Measurements from ENCODE around the gene TMPRSS4. TPM values are rescaled to one million over a fixed set of nuclear protein-coding genes. Genes with fewer than 3 reads are reported as not detected.

TMPRSS4 gene
- total RNA-seq, 1 donor from 2014 or later, result not detected

DNA sequence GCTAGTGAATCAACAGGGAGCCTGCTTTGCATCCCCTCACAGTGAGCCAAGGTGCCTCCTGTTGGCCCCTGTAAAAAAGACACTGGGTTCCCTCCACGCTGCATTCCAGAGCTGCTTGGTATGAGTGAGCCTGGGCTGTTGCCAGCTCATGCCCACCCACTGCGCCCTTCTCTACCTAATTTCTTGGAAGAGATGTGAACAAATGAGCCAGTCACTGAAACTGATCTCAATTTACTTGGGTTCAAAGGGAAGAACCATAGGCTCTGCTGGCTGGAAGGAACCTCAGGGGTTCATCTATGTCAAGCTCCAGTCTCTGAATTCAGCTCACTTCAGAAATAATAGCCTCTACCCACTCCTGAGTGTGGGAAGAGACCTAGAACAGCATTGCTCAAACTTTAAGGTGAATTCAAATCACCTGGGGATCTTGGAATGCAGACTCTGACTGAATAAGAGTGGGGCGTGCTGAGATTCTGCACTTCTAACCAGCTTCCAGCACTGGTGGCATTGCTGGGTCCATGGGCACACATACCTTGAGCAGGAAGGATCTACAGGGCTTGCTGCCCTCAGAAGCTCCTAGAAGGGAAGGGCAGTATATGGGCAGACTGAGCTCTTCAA is 5.4 kb upstream of the TMPRSS4 start:
- TF ChIP-seq, protein P1, sequence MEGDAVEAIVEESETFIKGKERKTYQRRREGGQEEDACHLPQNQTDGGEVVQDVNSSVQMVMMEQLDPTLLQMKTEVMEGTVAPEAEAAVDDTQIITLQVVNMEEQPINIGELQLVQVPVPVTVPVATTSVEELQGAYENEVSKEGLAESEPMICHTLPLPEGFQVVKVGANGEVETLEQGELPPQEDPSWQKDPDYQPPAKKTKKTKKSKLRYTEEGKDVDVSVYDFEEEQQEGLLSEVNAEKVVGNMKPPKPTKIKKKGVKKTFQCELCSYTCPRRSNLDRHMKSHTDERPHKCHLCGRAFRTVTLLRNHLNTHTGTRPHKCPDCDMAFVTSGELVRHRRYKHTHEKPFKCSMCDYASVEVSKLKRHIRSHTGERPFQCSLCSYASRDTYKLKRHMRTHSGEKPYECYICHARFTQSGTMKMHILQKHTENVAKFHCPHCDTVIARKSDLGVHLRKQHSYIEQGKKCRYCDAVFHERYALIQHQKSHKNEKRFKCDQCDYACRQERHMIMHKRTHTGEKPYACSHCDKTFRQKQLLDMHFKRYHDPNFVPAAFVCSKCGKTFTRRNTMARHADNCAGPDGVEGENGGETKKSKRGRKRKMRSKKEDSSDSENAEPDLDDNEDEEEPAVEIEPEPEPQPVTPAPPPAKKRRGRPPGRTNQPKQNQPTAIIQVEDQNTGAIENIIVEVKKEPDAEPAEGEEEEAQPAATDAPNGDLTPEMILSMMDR (IDR thresholded peaks at IDR 0.05), result no peak
- no peak for DNase-seq (ENCODE audit: low spot score in 2 of 2)
- Histone ChIP-seq H3K4me1 (no peaks in the 10 kb centered on the region), H3K27me3 (no peaks in the 10 kb centered on the region), H3K9me3 (no peaks in the 10 kb centered on the region), H3K27ac (no peak overlapping the region), H3K36me3 (no peaks in the 10 kb centered on the region), H3K4me3 (no peak overlapping the region)
- intact Hi-C loops (cut with DNase I), result no loop called here

DNA sequence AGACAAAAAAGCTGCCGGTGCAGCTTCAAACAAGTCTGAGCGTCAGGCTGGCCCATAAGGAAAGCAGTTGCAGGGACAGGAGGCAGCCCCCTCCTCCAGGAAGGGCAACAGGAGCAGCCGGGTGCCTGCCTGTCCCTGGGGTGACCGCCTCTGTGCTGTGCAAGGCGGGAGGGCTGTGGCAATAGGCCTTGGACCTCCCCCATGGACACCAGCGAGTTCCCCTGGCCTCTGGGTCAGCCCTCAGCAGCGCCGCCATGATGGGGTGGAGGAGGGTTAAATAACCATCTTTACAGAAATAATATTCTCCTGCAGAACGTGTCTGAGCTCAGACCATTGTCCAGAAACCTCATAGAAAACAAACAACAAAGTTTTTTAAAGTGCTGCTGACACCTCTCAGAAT is 3.3 kb upstream of the TMPRSS4 start:
- no peak for DNase-seq (ENCODE audit: low spot score in 2 of 2)
- intact Hi-C loops (cut with DNase I), result no loop called here
- TF ChIP-seq, protein P1 (IDR thresholded peaks at IDR 0.05), result no peak

DNA sequence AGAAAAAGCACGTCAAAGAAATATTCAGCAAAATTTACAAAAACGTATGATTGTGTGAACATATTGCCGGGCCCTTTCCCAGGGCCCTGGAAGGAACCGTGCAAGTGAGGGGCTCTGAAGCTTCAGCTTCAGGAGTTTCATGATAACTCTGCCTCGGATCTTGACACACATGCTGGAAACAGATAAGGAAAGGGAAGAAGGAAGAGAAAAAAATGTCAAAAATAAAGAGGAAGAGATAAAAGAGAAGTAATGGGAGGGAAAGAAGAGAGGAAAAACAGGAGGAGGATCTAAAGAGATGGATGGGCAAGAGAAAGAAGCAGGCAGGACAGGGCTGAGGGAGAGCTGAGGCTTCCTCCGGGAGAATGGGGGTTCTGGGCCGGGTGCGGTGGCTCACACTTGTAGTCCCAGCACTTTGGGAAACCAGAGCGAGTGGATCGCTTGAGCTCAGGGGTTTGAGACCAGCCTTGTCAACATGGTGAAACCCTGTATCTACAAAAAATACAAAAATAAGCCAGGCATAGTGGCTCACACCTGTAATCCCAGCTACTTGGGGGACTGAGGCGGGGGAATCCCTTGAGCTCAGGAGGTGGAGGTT is 2.7 kb upstream of the TMPRSS4 start:
- Histone ChIP-seq H3K27me3 (no peaks in the 10 kb centered on the region), H3K4me1 (no peaks in the 10 kb centered on the region), H3K9me3 (no peaks in the 10 kb centered on the region), H3K36me3 (no peaks in the 10 kb centered on the region), H3K4me3 (no peak overlapping the region), H3K27ac (no peak overlapping the region)
- no peak for DNase-seq (ENCODE audit: low spot score in 2 of 2)
- intact Hi-C loops (cut with DNase I), result no loop called here
- TF ChIP-seq, protein P1 (IDR thresholded peaks at IDR 0.05), result no peak

More for the DNA sequence above, 3.3 kb upstream of the TMPRSS4 start:
- H3K9me3 ChIP-seq, result no peaks in the 10 kb centered on the region
- no peaks in the 10 kb centered on the region for H3K27me3 ChIP-seq
- H3K27ac ChIP-seq, result no peak overlapping the region
- no peaks in the 10 kb centered on the region for H3K36me3 ChIP-seq
- no peak overlapping the region for H3K4me3 ChIP-seq
- H3K4me1 ChIP-seq, result no peaks in the 10 kb centered on the region

DNA sequence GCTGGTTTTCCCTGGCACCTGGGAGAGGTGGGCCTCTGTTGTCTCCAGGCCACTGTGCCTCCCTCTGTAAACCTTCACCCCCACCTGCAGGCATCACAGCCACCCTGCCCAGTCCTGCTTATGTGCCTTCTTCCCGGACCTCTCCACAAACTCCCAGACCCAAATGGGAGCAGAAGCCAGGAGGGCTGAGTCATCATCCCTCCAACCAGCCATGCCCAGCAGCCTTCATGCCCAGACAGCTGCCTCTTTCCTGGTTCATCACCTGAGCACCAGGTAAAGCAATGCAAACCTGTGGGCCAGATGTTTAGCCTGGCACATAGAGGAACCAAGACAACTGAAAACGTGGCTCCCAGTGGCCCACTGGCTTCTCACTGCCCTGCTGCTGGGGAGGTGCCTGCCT is 2.1 kb upstream of the TMPRSS4 start:
- H3K27ac ChIP-seq, result no peak overlapping the region
- no peaks in the 10 kb centered on the region for H3K4me1 ChIP-seq
- intact Hi-C loops (cut with DNase I), result no loop called here
- TF ChIP-seq, protein P1 (IDR thresholded peaks at IDR 0.05), result no peak
- H3K27me3 ChIP-seq, result no peaks in the 10 kb centered on the region
- H3K4me3 ChIP-seq, result no peak overlapping the region
- no peaks in the 10 kb centered on the region for H3K36me3 ChIP-seq
- H3K9me3 ChIP-seq, result no peaks in the 10 kb centered on the region
- DNase-seq (ENCODE audit: low spot score in 2 of 2), result no peak

DNA sequence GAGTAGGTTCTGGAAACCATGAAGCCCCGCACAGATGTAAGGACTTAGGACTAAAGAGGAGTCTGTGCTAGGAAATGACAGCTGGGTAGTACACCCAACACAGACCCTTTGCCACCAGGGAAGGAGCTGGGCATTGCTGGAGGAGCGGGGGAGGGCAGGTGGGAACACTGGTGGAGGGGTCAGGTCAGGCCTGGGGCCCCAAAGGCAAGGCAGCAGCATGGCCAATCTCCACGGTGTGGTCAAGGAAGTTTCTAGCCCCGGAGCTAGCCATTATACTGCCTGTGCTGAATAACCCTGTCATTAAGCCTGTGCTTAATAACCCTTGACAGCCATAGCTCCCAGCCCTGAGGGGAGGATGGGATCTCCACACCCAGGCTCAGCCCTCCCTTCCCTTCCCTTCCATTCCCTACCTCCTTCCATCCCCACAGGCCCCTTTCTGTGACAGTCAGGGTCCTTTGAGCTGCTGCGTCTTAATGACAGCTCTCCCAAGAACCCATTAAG is 2.1 kb downstream of the TMPRSS4 start:
- TF ChIP-seq, protein P1 (IDR thresholded peaks at IDR 0.05), result no peak
- Histone ChIP-seq H3K36me3 (no peaks in the 10 kb centered on the region), H3K4me1 (no peaks in the 10 kb centered on the region), H3K4me3 (no peak overlapping the region), H3K9me3 (no peaks in the 10 kb centered on the region), H3K27ac (no peak overlapping the region), H3K27me3 (no peaks in the 10 kb centered on the region)
- intact Hi-C loops (cut with DNase I), result no loop called here
- no peak for DNase-seq (ENCODE audit: low spot score in 2 of 2)

Data from ascending aorta (tissue), 2 donors.